HT1080 (cell line): ENCODE measurements around the gene SGSH. TPM values are rescaled to one million over a fixed set of nuclear protein-coding genes. Genes with fewer than 3 reads are reported as not detected.

Source experiments
- total RNA-seq: library from RNA; depleted of rRNA; stranded (reverse); fragments of >200 nt; shearing (Covaris generic); gene quantifications from 2 replicates; pipeline ENCODE4 v1.2.3, GENCODE V29; 2014; rRNA removed

SGSH gene
- total RNA-seq, 1 experiment from 2014 or later: 6.0 TPM

Other genes with a start within 250 kb of the SGSH start
- gene TBC1D16, start 184.5 kb downstream of the SGSH start, total RNA-seq: 24.1 and 24.4 TPM in 2 replicates
- gene CCDC40, start 183.7 kb downstream of the SGSH start, total RNA-seq: 0.27 and 2.0 TPM in 2 replicates
- 9.8 and 10.0 TPM in 2 replicates for gene GAA, start 118.8 kb downstream of the SGSH start, total RNA-seq
- gene EIF4A3, start 73.2 kb downstream of the SGSH start, total RNA-seq: 150 TPM in 2 replicates
- not detected in 2 replicates for gene CARD14, start 50.3 kb downstream of the SGSH start, total RNA-seq
- 1.5 and 4.0 TPM in 2 replicates for gene SLC26A11, start 94 bp upstream of the SGSH start, total RNA-seq
- gene RNF213, start 40.5 kb upstream of the SGSH start, total RNA-seq: 28.6 and 28.8 TPM in 2 replicates
- gene ENDOV, start 194.8 kb upstream of the SGSH start, total RNA-seq: 15.2 and 18.4 TPM in 2 replicates